SU-DHL-6 (cell line): Measurements from ENCODE around the gene PLA2G2A.

Source experiments
- CTCF ChIP-seq: fragments of 200-600 bp; sonication (generic); IDR thresholded peaks from one replicate; pipeline ENCODE4 v1.5.1; 2017; ENCODE audit warnings: antibody characterized with exemption, mild to moderate bottlenecking, low read length, moderate library complexity; ENCODE audit not compliant: insufficient read depth, poor library complexity, severe bottlenecking
- EZH2phosphoT487 ChIP-seq: fragments of 200-600 bp; sonication (generic), shearing (Covaris generic); conservative IDR thresholded peaks from 2 replicates; pipeline ENCODE4 v1.6.1; 2018; ENCODE audit warnings: mild to moderate bottlenecking, antibody characterized with exemption, low read length, moderate library complexity, mixed read lengths

GRCh38 chr1:19940486-19941205 lies 38.8 kb downstream of the PLA2G2A start:
- TF ChIP-seq CTCF, result no peak
- TF ChIP-seq EZH2phosphoT487, result no peak
